CD4-positive, alpha-beta T cell treated with Interleukin-6 for 4 hours (primary cell): Measurements from ENCODE around the gene USF2.

Experiments used
- DNase-seq: peaks from one replicate; pipeline ENCODE4 v3.0.0-alpha.2; 2020; ENCODE audit warnings: mixed read lengths

Gene USF2

DNA sequence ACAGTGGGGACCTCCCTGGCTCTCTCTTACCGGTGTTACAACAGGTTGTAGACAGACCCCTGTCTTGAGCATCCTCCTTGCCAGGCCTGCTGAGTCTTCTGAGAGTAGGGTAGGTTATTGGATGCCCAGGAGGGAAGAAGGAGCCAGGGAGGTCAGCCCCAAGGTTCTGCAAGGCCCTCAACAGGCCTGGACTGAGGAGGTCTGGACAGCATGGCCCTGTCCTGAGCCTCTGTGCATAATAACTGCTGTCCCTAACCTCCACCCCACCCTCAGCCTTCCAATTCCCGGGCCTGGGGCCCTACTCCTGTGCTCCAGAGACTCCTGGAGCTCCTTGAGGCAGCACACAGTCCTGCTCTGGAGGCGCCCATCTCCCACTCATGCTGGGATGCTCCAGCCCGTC, 60.6 kb downstream of the USF2 start:
- DNase-seq: no peak
